K562 (cell line): ENCODE data around the gene PDE4D. TPM values are rescaled to one million over a fixed set of nuclear protein-coding genes. Genes with fewer than 3 reads are reported as not detected.

Experiments
- ATAC-seq: fragments of 200-7000 bp; cut with Tn5 transposase; 3 replicates; pipeline ENCODE4 v1.9.1; 2020; ENCODE audit warnings: moderate library complexity
- BruUV-seq: library from RNA; stranded (reverse); fragments of 400-500 nt; replicated peaks from 2 replicates; lab custom pipeline; 2021; lab: Mats Ljungman, UMichigan
- CTCF ChIA-PET: fragments of 300-600 bp; formaldehyde crosslinking; extraction: SDS; loops from one replicate; lab custom pipeline; 2021; ENCODE audit warnings: low intra/inter-chr PET ratio; lab: Yijun Ruan, JAX
- POLR2A ChIA-PET: fragments of 300-600, 350-650 bp; sonication (Branson Sonifier 250); formaldehyde crosslinking; extraction: SDS; loops from one replicate; lab custom pipeline; 2021; ENCODE audit warnings: antibody characterized with exemption, inconsistent platforms; lab: Yijun Ruan, JAX
- DNase-seq, 4 experiments: peaks; one replicate each; pipeline versions ENCODE4 v3.0.0 to v3.0.0-alpha.2; 2011 to 2018; ENCODE audit warnings: low spot score in 3 of 4, mixed read lengths in 3 of 4; ENCODE audit errors: extremely low read depth in 1 of 4
- FAIRE-seq: peaks from 2 replicates; lab custom pipeline; 2011; peaks lifted over from hg19 to GRCh38; lab: Jason Lieb, UNC
- H2AFZ ChIP-seq: 2 replicates; pipeline ENCODE4 v1.6.0; 2011; ENCODE audit warnings: low read depth, low read length, control low read depth, inconsistent platforms
- H3K27ac ChIP-seq: fragments of 200-600 bp; 3 replicates; pipeline ENCODE4 v1.8.0; 2011; ENCODE audit warnings: low read depth, mild to moderate bottlenecking, control low read depth, inconsistent platforms, low read length, moderate library complexity, mixed read lengths; ENCODE audit errors: extremely low read depth
- H3K27me3 ChIP-seq, 2 experiments: fragments of 300-600 bp in 1 of 2; 2 replicates in 1 of 2; 3 replicates in 1 of 2; pipeline versions ENCODE4 v1.6.0 to v1.8.0; 2011; ENCODE audit warnings: inconsistent platforms in 2 of 2, low read length in 2 of 2, mild to moderate bottlenecking in 1 of 2, mixed read lengths in 1 of 2, moderate library complexity in 1 of 2; ENCODE audit not compliant: control insufficient read depth in 2 of 2, insufficient read depth in 2 of 2
- H3K36me3 ChIP-seq: fragments of 300-600 bp; 3 replicates; pipeline ENCODE4 v1.8.0; 2011; ENCODE audit warnings: mild to moderate bottlenecking, low read length, inconsistent platforms; ENCODE audit not compliant: control insufficient read depth, insufficient read depth
- H3K4me1 ChIP-seq, 2 experiments: fragments of 200-600 bp in 1 of 2; replicated peaks in 1 of 2; 2 replicates in 1 of 2; 3 replicates in 1 of 2; pipeline versions ENCODE4 v1.5.1 to v1.8.0; 2011; ENCODE audit warnings: inconsistent platforms in 2 of 2, low read length in 2 of 2, mild to moderate bottlenecking in 1 of 2, mixed read lengths in 1 of 2, moderate library complexity in 1 of 2; ENCODE audit not compliant: control insufficient read depth in 2 of 2, insufficient read depth in 2 of 2
- H3K4me2 ChIP-seq: 2 replicates; pipeline ENCODE4 v1.6.1; 2011; ENCODE audit warnings: low read length, control low read depth, inconsistent platforms, mixed read lengths; ENCODE audit not compliant: insufficient read depth
- H3K4me3 ChIP-seq: fragments of 200-600 bp; sonication (generic), shearing (Covaris generic); 2 replicates; pipeline ENCODE4 v1.5.1; 2016; ENCODE audit warnings: control low read depth, inconsistent platforms
- H3K79me2 ChIP-seq: fragments of 200-600 bp; 3 replicates; pipeline ENCODE4 v1.8.0; 2011; ENCODE audit warnings: low read length, inconsistent platforms; ENCODE audit not compliant: control insufficient read depth, insufficient read depth
- H3K9ac ChIP-seq, 2 experiments: 2 replicates each; pipeline versions ENCODE4 v1.6.0 to v1.6.1; 2011; ENCODE audit warnings: low read depth in 2 of 2, low read length in 2 of 2, control low read depth in 1 of 2, inconsistent platforms in 1 of 2, mild to moderate bottlenecking in 1 of 2, mixed read lengths in 1 of 2; ENCODE audit not compliant: insufficient read depth in 1 of 2
- H3K9me1 ChIP-seq: one replicate; pipeline ENCODE4 v1.6.0; 2011; ENCODE audit warnings: inconsistent platforms, mild to moderate bottlenecking, low read length, moderate library complexity; ENCODE audit not compliant: control insufficient read depth, insufficient read depth
- H3K9me3 ChIP-seq: replicated peaks from 2 replicates; pipeline ENCODE4 v1.5.1; 2011; ENCODE audit warnings: low read depth, low read length, inconsistent platforms; ENCODE audit not compliant: control insufficient read depth, insufficient read depth
- H4K20me1 ChIP-seq: replicated peaks from 2 replicates; pipeline ENCODE4 v1.6.1; 2011; ENCODE audit warnings: low read length, inconsistent platforms, mixed read lengths; ENCODE audit not compliant: control insufficient read depth, insufficient read depth
- CREB3L1 ChIP-seq: fragments of 450-650 bp; IDR thresholded peaks from 2 replicates; pipeline ENCODE4 v1.6.1; 2014; ENCODE audit warnings: low read depth, mild to moderate bottlenecking, moderate library complexity, borderline replicate concordance
- DNMT1 ChIP-seq: fragments of 450-650 bp; IDR thresholded peaks from 2 replicates; pipeline ENCODE4 v1.6.1; 2016; ENCODE audit warnings: antibody characterized with exemption, mild to moderate bottlenecking
- GATA2 ChIP-seq: sonication (generic); formaldehyde crosslinking; IDR thresholded peaks from 2 replicates; pipeline ENCODE4 v1.4.0; 2020; ENCODE audit warnings: mild to moderate bottlenecking, missing genetic modification reagents
- GTF2B ChIP-seq: IDR thresholded peaks from 2 replicates; pipeline ENCODE4 v1.6.1; 2011; ENCODE audit not compliant: insufficient read length; ENCODE audit errors: extremely low read depth
- HDAC6 ChIP-seq: IDR thresholded peaks from 2 replicates; pipeline ENCODE4 v1.6.1; 2012; ENCODE audit warnings: low read depth, mild to moderate bottlenecking, control low read depth, inconsistent platforms, low read length, moderate library complexity
- MYC ChIP-seq, 2 experiments: fragments of 250-450 bp in 1 of 2; sonication (Bioruptor Pico) in 1 of 2; IDR thresholded peaks; 2 replicates each; pipeline versions ENCODE4 v1.5.1 to v1.6.1; 2012 to 2021; ENCODE audit warnings: low read depth in 2 of 2, borderline replicate concordance in 1 of 2, improper control_type of control experiment in 1 of 2, low read length in 1 of 2, mild to moderate bottlenecking in 1 of 2, moderate library complexity in 1 of 2
- NFE2 ChIP-seq: IDR thresholded peaks from 2 replicates; pipeline ENCODE4 v1.6.1; 2014; ENCODE audit warnings: antibody characterized with exemption, low read depth
- PKNOX1 ChIP-seq: fragments of 450-650 bp; IDR thresholded peaks from 2 replicates; pipeline ENCODE4 v1.6.1; 2016
- POLR3A ChIP-seq: IDR thresholded peaks from 2 replicates; pipeline ENCODE4 v1.6.1; 2011; ENCODE audit warnings: borderline replicate concordance, mild to moderate bottlenecking, moderate library complexity; ENCODE audit not compliant: insufficient read length, insufficient read depth; ENCODE audit errors: extremely low read depth
- SMAD3 ChIP-seq: fragments of 450-650 bp; formaldehyde crosslinking; conservative IDR thresholded peaks from 2 replicates; pipeline ENCODE4 v1.4.0; 2020; ENCODE audit warnings: mild to moderate bottlenecking
- VEZF1 ChIP-seq: fragments of 200-800 bp; sonication (Bioruptor generic); IDR thresholded peaks from 2 replicates; pipeline ENCODE4 v1.6.1; 2017; ENCODE audit warnings: missing genetic modification characterization, missing compliant biosample characterization
- ZNF3 ChIP-seq: fragments of 250-450 bp; sonication (Bioruptor Pico); IDR thresholded peaks from 2 replicates; pipeline ENCODE4 v1.5.0; 2021; ENCODE audit warnings: mild to moderate bottlenecking, moderate library complexity
- ZNF518B ChIP-seq: fragments of 250-450 bp; sonication (Bioruptor Pico); IDR thresholded peaks from 2 replicates; pipeline ENCODE4 v1.5.0; 2021; ENCODE audit warnings: mild to moderate bottlenecking, moderate library complexity
- ZNF766 ChIP-seq: fragments of 200-800 bp; sonication (Bioruptor generic); conservative IDR thresholded peaks from 2 replicates; pipeline ENCODE4 v1.6.1; 2016; ENCODE audit warnings: missing genetic modification characterization, missing compliant biosample characterization
- WGBS: fragments of 100-300 bp; shearing (Covaris generic); methylation state at CpG from one replicate; pipeline ENCODE4 v1.1.6; 2016; ENCODE audit warnings: low coverage, mixed read lengths; ENCODE audit not compliant: insufficient coverage; ENCODE audit errors: missing lambda C conversion rate; 5-methylcytosine and 5-hydroxymethylcytosine counted together
- in situ Hi-C: fragments of 300-500 bp; cut with MboI; formaldehyde crosslinking; loops from 4 replicates; pipeline ENCODE4 v1.15.0; 2018; ENCODE audit warnings: inconsistent platforms, mixed read lengths
- intact Hi-C: fragments of 100-400 bp; cut with micrococcal nuclease; formaldehyde crosslinking; loops from 2 replicates; pipeline ENCODE4 v1.14.2; 2022
- polyA plus RNA-seq, 8 experiments: library from polyadenylated mRNA; depleted of rRNA in 4 of 8; stranded (reverse) in 5 of 8; unstranded in 3 of 8; fragments of >200 nt; fragmentation: Nextera tagmentation in 2 of 8; fragmentation: Illumina TruSeq in 1 of 8; extraction: Ambion mirVana in 2 of 8; extraction: Trizol in 1 of 8; gene quantifications; 2 replicates each; pipeline versions ENCODE4 v1.2.1 to v1.2.3, GENCODE V29; 2011 to 2014; ENCODE audit warnings: inconsistent platforms in 1 of 8, missing spikeins in 1 of 8
- total RNA-seq, 7 experiments: library from RNA; depleted of rRNA in 6 of 7; stranded (reverse); fragments of >200 nt in 6 of 7; fragmentation: Illumina TruSeq in 2 of 7; extraction: Trizol in 2 of 7; gene quantifications; 2 replicates each; pipeline versions ENCODE4 v1.2.1 to v1.2.3, GENCODE V29; 2011 to 2021; ENCODE audit warnings: low replicate concordance in 1 of 7

Gene PDE4D
- total and polyA plus RNA-seq, 9 of the 15 experiments (the other 6 are each of a cell fraction or from before 2014, with no cell fraction given): 0.04 to 0.46 (median 0.13) TPM

GRCh38 chr5:59840200-59840601 is 53.3 kb downstream of the PDE4D start:
- BruUV-seq: no TSS peak
- H3K27me3 ChIP-seq: no peaks in the 10 kb centered on the region
- no peaks in the 10 kb centered on the region for H4K20me1 ChIP-seq
- no peaks in the 10 kb centered on the region for H3K9me1 ChIP-seq
- H2AFZ ChIP-seq: no peak overlapping the region
- CTCF ChIA-PET: no interaction called here
- H3K9ac ChIP-seq: no peak overlapping the region
- H3K79me2 ChIP-seq: no peaks in the 10 kb centered on the region
- no peak for DNase-seq
- POLR2A ChIA-PET: no interaction called here
- no peaks in the 10 kb centered on the region for H3K4me1 ChIP-seq
- in situ Hi-C loops: no loop called here
- FAIRE-seq: no peak
- no peak overlapping the region for H3K4me2 ChIP-seq
- intact Hi-C loops: no loop called here
- H3K36me3 ChIP-seq: no peaks in the 10 kb centered on the region
- no peak for ATAC-seq
- no peaks in the 10 kb centered on the region for H3K9me3 ChIP-seq
- H3K27ac ChIP-seq: no peak overlapping the region
- no peak overlapping the region for H3K4me3 ChIP-seq
- 0% methylated on average over 3 of the region's 3 CpGs for WGBS
- TF ChIP-seq NFE2 (no peak), MYC (IDR thresholded peaks at IDR 0.05; ENCODE audit: low read depth, low read length) (no peak), MYC (CRISPR knock-in tag; IDR thresholded peaks at IDR 0.05; ENCODE audit: borderline replicate concordance, low read depth) (no peak), POLR3A (no peak), DNMT1 (no peak), HDAC6 (no peak), GATA2 (CRISPR knock-in tag) (no peak), CREB3L1 (no peak), PKNOX1 (no peak), ZNF766 (CRISPR knock-in tag) (no peak), VEZF1 (CRISPR knock-in tag) (no peak), SMAD3 (no peak), ZNF518B (no peak), GTF2B (no peak), ZNF3 (CRISPR knock-in tag) (no peak)
